Endothelial cell of umbilical vein (primary cell): ENCODE data around the gene STBD1.

Source experiments
- CTCF ChIP-seq, 2 donors: IDR thresholded peaks; 1 replicate in 1 of 2; 2 replicates in 1 of 2; pipeline ENCODE4 v1.5.1; 2011; ENCODE audit warnings: low read length in 2 of 2, mild to moderate bottlenecking in 2 of 2, moderate library complexity in 2 of 2, control low read depth in 1 of 2, inconsistent platforms in 1 of 2, low read depth in 1 of 2; ENCODE audit not compliant: insufficient read depth in 1 of 2; ENCODE audit errors: extremely low read depth in 1 of 2
- EZH2 ChIP-seq: IDR thresholded peaks from 2 replicates; pipeline ENCODE4 v1.6.1; 2012; ENCODE audit warnings: borderline replicate concordance, low read depth, mild to moderate bottlenecking, moderate library complexity, low read length, inconsistent platforms; ENCODE audit not compliant: severe bottlenecking
- FOS ChIP-seq: IDR thresholded peaks from 2 replicates; pipeline ENCODE4 v1.6.1; 2011; ENCODE audit warnings: mild to moderate bottlenecking, low read length, moderate library complexity, borderline replicate concordance; ENCODE audit not compliant: insufficient read depth
- MAX ChIP-seq: IDR thresholded peaks from 2 replicates; pipeline ENCODE4 v1.6.1; 2011; ENCODE audit not compliant: insufficient read depth, insufficient read length
- MYC ChIP-seq: IDR thresholded peaks from one replicate; pipeline ENCODE4 v1.6.1; 2011; ENCODE audit warnings: mild to moderate bottlenecking, low read depth, low read length
- POLR2A ChIP-seq: IDR thresholded peaks from 2 replicates; pipeline ENCODE4 v1.6.1; 2012; ENCODE audit warnings: low read depth, mild to moderate bottlenecking, control low read depth, low read length
- POLR2AphosphoS5 ChIP-seq: IDR thresholded peaks from 2 replicates; pipeline ENCODE4 v1.6.1; 2012; ENCODE audit warnings: low read depth, mild to moderate bottlenecking, control low read depth, low read length, moderate library complexity; ENCODE audit not compliant: insufficient read depth

- TF ChIP-seq CTCF (IDR thresholded peaks at IDR 0.05; ENCODE audit: extremely low read depth in 1 of 2, insufficient read depth in 1 of 2, low read depth in 1 of 2, low read length in 2 of 2) (no peak), POLR2A (no peak), MAX (no peak), POLR2AphosphoS5 (no peak), EZH2 (no peak), FOS (no peak), MYC (no peak)
Observed at GRCh38 chr4:76280488-76281441, 25.8 kb upstream of the STBD1 start.
